Erythroblast (primary cell): ENCODE data around the gene SUN2.

Experiments
- GATA1 ChIP-seq: IDR thresholded peaks from 2 replicates; pipeline ENCODE4 v1.6.1; 2011; ENCODE audit warnings: low read depth, mild to moderate bottlenecking, control low read depth, low read length, moderate library complexity
- POLR2A ChIP-seq: IDR thresholded peaks from 2 replicates; pipeline ENCODE4 v1.6.1; 2011; ENCODE audit warnings: mild to moderate bottlenecking, low read length

- TF ChIP-seq POLR2A (no peak), GATA1 (no peak)
Observed at GRCh38 chr22:38700270-38700788, 55.5 kb downstream of the SUN2 start.
